Colonic mucosa (tissue), 4 donors: ENCODE data around the gene TCF7L1. TPM values are rescaled to one million over a fixed set of nuclear protein-coding genes. Genes with fewer than 3 reads are reported as not detected.

Experiments used
- DNase-seq: peaks from one replicate; pipeline ENCODE4 v3.0.0-alpha.2; 2020
- H3K27ac ChIP-seq: fragments of 200-600 bp; one replicate; pipeline ENCODE4 v1.8.0; 2021
- H3K27me3 ChIP-seq: fragments of 200-600 bp; one replicate; pipeline ENCODE4 v1.8.0; 2021
- H3K36me3 ChIP-seq: fragments of 200-600 bp; one replicate; pipeline ENCODE4 v1.8.0; 2021
- H3K4me1 ChIP-seq: fragments of 200-600 bp; one replicate; pipeline ENCODE4 v1.8.0; 2021; ENCODE audit warnings: mild to moderate bottlenecking
- H3K4me3 ChIP-seq: fragments of 200-600 bp; one replicate; pipeline ENCODE4 v1.8.0; 2021
- H3K9ac ChIP-seq, 2 donors: one replicate each; pipeline ENCODE4 v1.7.0; 2013; ENCODE audit warnings: control low read depth in 2 of 2, low read depth in 2 of 2, low read length in 2 of 2
- H3K9me3 ChIP-seq: fragments of 200-600 bp; one replicate; pipeline ENCODE4 v1.8.0; 2021
- CTCF ChIP-seq: fragments of 200-600 bp; IDR thresholded peaks from one replicate; pipeline ENCODE4 v1.8.0; 2022; ENCODE audit warnings: antibody characterized with exemption, mild to moderate bottlenecking
- intact Hi-C: fragments of 100-400 bp; cut with DNase I; formaldehyde crosslinking; loops from one replicate; pipeline ENCODE4 v1.14.1; 2022
- total RNA-seq, 2 donors: library from RNA; stranded (reverse); fragmentation: NEBNext Ultra II Directional in 1 of 2; extraction: Animal tissue kit (Norgen Biotek cat#: 25700) in 1 of 2; gene quantifications; one replicate each; pipeline ENCODE4 v1.2.1, GENCODE V29; 2021
- donor health status: healthy.
- donor health status: DM: no; HTN: no; CAD: no.
- donor health status: DM: no; HTN: no; CAD: no.

The TCF7L1 gene
- total RNA-seq, 2 donors from 2014 or later, result 0.99 to 3.2 TPM

- no peak for TF ChIP-seq CTCF
- H3K9me3 ChIP-seq, result no peaks in the 10 kb centered on the region
- H3K4me3 ChIP-seq, result no peak overlapping the region
- H3K4me1 ChIP-seq, result no peaks in the 10 kb centered on the region
- intact Hi-C loops, result no loop called here
- no peak overlapping the region for H3K27ac ChIP-seq
- no peaks in the 10 kb centered on the region for H3K36me3 ChIP-seq
- H3K27me3 ChIP-seq, result no peaks in the 10 kb centered on the region
- DNase-seq, result no peak
- H3K9ac ChIP-seq, result no peak overlapping the region
Measured at GRCh38 chr2:85257970-85258605, 124.9 kb downstream of the TCF7L1 start.

- Histone ChIP-seq H3K4me3 (no peak overlapping the region), H3K9me3 (no peaks in the 10 kb centered on the region), H3K36me3 (no peaks in the 10 kb centered on the region), H3K27me3 (no peaks in the 10 kb centered on the region), H3K27ac (no peak overlapping the region), H3K9ac (no peak overlapping the region), H3K4me1 (no peaks in the 10 kb centered on the region)
- DNase-seq, result no peak
- intact Hi-C loops, result no loop called here
- no peak for TF ChIP-seq CTCF
Measured at GRCh38 chr2:85259101-85259590, 126.0 kb downstream of the TCF7L1 start.

- no peaks in the 10 kb centered on the region for H3K4me1 ChIP-seq
- no peak for TF ChIP-seq CTCF
- no peak overlapping the region for H3K27ac ChIP-seq
- no peaks in the 10 kb centered on the region for H3K9me3 ChIP-seq
- intact Hi-C loops, result no loop called here
- no peak overlapping the region for H3K4me3 ChIP-seq
- no peaks in the 10 kb centered on the region for H3K36me3 ChIP-seq
- H3K27me3 ChIP-seq, result no peaks in the 10 kb centered on the region
- H3K9ac ChIP-seq, result no peak overlapping the region
- DNase-seq, result no peak
Measured at GRCh38 chr2:85259879-85260278, 126.7 kb downstream of the TCF7L1 start.

DNA sequence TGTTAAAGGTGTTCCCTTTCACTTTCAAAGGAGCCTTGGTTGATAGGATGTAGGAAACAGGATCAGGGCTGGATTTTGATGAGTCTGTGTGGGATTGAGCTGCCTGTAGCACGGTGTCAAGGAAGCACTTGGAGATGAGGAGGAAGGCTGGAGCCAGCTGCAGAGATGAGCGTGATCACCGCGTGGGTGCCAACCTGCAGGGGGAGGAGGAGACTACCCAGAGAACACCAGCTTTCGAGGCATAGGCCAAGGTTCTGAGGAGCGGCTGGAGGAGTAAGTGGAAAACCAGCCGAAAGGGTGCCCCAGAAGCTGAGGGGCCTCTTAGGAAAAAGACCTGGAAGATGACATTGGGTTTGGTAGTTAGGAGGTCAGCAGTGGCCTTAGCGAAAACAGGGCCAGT lies 130.4 kb downstream of the TCF7L1 start:
- H3K36me3 ChIP-seq, result no peaks in the 10 kb centered on the region
- intact Hi-C loops, result no loop called here
- no peak for TF ChIP-seq CTCF
- no peak overlapping the region for H3K4me3 ChIP-seq
- no peak overlapping the region for H3K27ac ChIP-seq
- DNase-seq, result no peak
- H3K27me3 ChIP-seq, result no peaks in the 10 kb centered on the region
- H3K9me3 ChIP-seq, result no peaks in the 10 kb centered on the region
- no peak overlapping the region for H3K9ac ChIP-seq
- H3K4me1 ChIP-seq, result no peaks in the 10 kb centered on the region

DNA sequence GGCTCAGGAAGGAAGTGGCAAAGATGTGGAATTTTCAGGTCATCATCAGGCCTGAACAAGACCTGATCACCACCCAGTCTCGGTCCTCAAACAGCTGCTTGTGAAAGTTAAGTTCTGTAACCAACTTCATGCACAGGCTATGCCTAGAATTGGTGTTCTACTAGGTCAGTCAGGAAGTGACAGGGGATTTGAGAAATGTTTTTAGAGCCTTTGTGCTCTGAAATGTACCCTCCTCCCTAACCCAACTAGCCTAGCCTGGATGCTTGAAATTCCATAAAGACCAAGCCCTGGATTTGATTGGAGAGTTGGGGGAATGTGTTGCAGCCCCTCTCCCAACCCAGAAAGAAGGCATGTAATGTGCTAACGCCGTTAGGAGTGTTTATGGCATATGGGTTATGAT lies 131.3 kb downstream of the TCF7L1 start:
- Histone ChIP-seq H3K27ac (no peak overlapping the region), H3K9ac (no peak overlapping the region), H3K36me3 (no peaks in the 10 kb centered on the region), H3K27me3 (no peaks in the 10 kb centered on the region), H3K4me1 (peaks cover 1% of the 10 kb centered on the region), H3K9me3 (no peaks in the 10 kb centered on the region), H3K4me3 (no peak overlapping the region)
- no peak for TF ChIP-seq CTCF
- no peak for DNase-seq
- intact Hi-C loops, result no loop called here
